Ishikawa (cell line): ENCODE data around the gene HPS3.

Source experiments
- CREB1 ChIP-seq: IDR thresholded peaks from 2 replicates; pipeline ENCODE4 v1.6.1; 2012; ENCODE audit warnings: low read depth
- EP300 ChIP-seq: IDR thresholded peaks from 2 replicates; pipeline ENCODE4 v1.6.1; 2012; ENCODE audit warnings: borderline replicate concordance
- FOXM1 ChIP-seq: IDR thresholded peaks from 2 replicates; pipeline ENCODE4 v1.6.1; 2012; ENCODE audit warnings: low read depth, borderline replicate concordance
- RAD21 ChIP-seq: IDR thresholded peaks from 2 replicates; pipeline ENCODE4 v1.6.1; 2012; ENCODE audit warnings: low read depth
- REST ChIP-seq: IDR thresholded peaks from 2 replicates; pipeline ENCODE4 v1.6.1; 2012; ENCODE audit warnings: low read depth, mild to moderate bottlenecking
- TAF1 ChIP-seq: IDR thresholded peaks from 2 replicates; pipeline ENCODE4 v1.6.1; 2012; ENCODE audit warnings: low read depth, mild to moderate bottlenecking
- TCF12 ChIP-seq: IDR thresholded peaks from 2 replicates; pipeline ENCODE4 v1.6.1; 2012; ENCODE audit warnings: low read depth
- TEAD4 ChIP-seq: IDR thresholded peaks from 2 replicates; pipeline ENCODE4 v1.6.1; 2012
- USF1 ChIP-seq: IDR thresholded peaks from 2 replicates; pipeline ENCODE4 v1.6.1; 2012
- YY1 ChIP-seq: IDR thresholded peaks from 2 replicates; pipeline ENCODE4 v1.6.1; 2012; ENCODE audit warnings: low read depth
- ZBTB7A ChIP-seq: IDR thresholded peaks from 2 replicates; pipeline ENCODE4 v1.6.1; 2012; ENCODE audit warnings: low read depth

GRCh38 chr3:149203758-149204157 is 74.3 kb downstream of the HPS3 start:
- no peak for TF ChIP-seq YY1
- no peak for TF ChIP-seq EP300
- TF ChIP-seq TEAD4 = no peak
- TF ChIP-seq FOXM1 = no peak
- no peak for TF ChIP-seq USF1
- TF ChIP-seq RAD21 = no peak
- no peak for TF ChIP-seq CREB1
- no peak for TF ChIP-seq TCF12
- TF ChIP-seq REST = no peak
- no peak for TF ChIP-seq ZBTB7A
- TF ChIP-seq TAF1 = no peak
